H9 (cell line): ENCODE measurements around the gene LHFPL2. TPM values are rescaled to one million over a fixed set of nuclear protein-coding genes. Genes with fewer than 3 reads are reported as not detected.

Experiments
- DNase-seq: peaks from one replicate; pipeline ENCODE4 v3.0.0-alpha.2; 2017
- H2AFZ ChIP-seq: one replicate; pipeline ENCODE4 v1.6.1; 2013; ENCODE audit warnings: mild to moderate bottlenecking, low read length, control low read depth, moderate library complexity
- H2AK5ac ChIP-seq: 2 replicates; pipeline ENCODE4 v1.6.1; 2013; ENCODE audit warnings: low read length, control low read depth, mixed read lengths; ENCODE audit not compliant: insufficient read length
- H2BK120ac ChIP-seq: one replicate; pipeline ENCODE4 v1.6.1; 2013; ENCODE audit warnings: low read depth, mild to moderate bottlenecking, low read length, control low read depth, inconsistent platforms; ENCODE audit not compliant: poor library complexity, severe bottlenecking
- H2BK12ac ChIP-seq: 2 replicates; pipeline ENCODE4 v1.6.1; 2013; ENCODE audit warnings: low read length, control low read depth, mixed read lengths, low read depth; ENCODE audit not compliant: insufficient read length
- H2BK15ac ChIP-seq: 2 replicates; pipeline ENCODE4 v1.6.1; 2013; ENCODE audit warnings: low read depth, low read length, control low read depth
- H2BK20ac ChIP-seq: one replicate; pipeline ENCODE4 v1.6.1; 2013; ENCODE audit warnings: low read depth, mild to moderate bottlenecking, low read length, control low read depth, inconsistent platforms; ENCODE audit not compliant: poor library complexity, severe bottlenecking
- H2BK5ac ChIP-seq: 2 replicates; pipeline ENCODE4 v1.6.1; 2013; ENCODE audit warnings: low read length, control low read depth, mixed read lengths; ENCODE audit not compliant: insufficient read length
- H3K14ac ChIP-seq: 2 replicates; pipeline ENCODE4 v1.6.1; 2013; ENCODE audit warnings: low read length, control low read depth; ENCODE audit not compliant: insufficient read depth
- H3K18ac ChIP-seq: 2 replicates; pipeline ENCODE4 v1.6.1; 2013; ENCODE audit warnings: low read depth, mild to moderate bottlenecking, mixed read lengths, low read length, control low read depth; ENCODE audit not compliant: insufficient read length
- H3K23ac ChIP-seq: 2 replicates; pipeline ENCODE4 v1.6.1; 2013; ENCODE audit warnings: low read length, control low read depth, mixed read lengths, low read depth; ENCODE audit not compliant: insufficient read length
- H3K23me2 ChIP-seq: 2 replicates; pipeline ENCODE4 v1.6.1; 2013; ENCODE audit warnings: low read depth, mild to moderate bottlenecking, mixed read lengths, low read length, control low read depth; ENCODE audit not compliant: insufficient read length, poor library complexity, severe bottlenecking
- H3K27ac ChIP-seq: 2 replicates; pipeline ENCODE4 v1.5.1; 2013; ENCODE audit warnings: low read length, control low read depth, mixed read lengths, low read depth; ENCODE audit not compliant: insufficient read length
- H3K27me3 ChIP-seq: 2 replicates; pipeline ENCODE4 v1.6.1; 2013; ENCODE audit warnings: low read length, control low read depth, inconsistent platforms; ENCODE audit not compliant: insufficient read depth
- H3K4ac ChIP-seq: 2 replicates; pipeline ENCODE4 v1.6.1; 2013; ENCODE audit warnings: low read depth, mild to moderate bottlenecking, control low read depth, inconsistent platforms, low read length, moderate library complexity
- H3K4me1 ChIP-seq: 2 replicates; pipeline ENCODE4 v1.6.1; 2013; ENCODE audit warnings: low read length, control low read depth, inconsistent platforms; ENCODE audit not compliant: insufficient read depth
- H3K4me2 ChIP-seq: 2 replicates; pipeline ENCODE4 v1.6.1; 2013; ENCODE audit warnings: low read length, control low read depth, mixed read lengths; ENCODE audit not compliant: insufficient read length, insufficient read depth
- H3K56ac ChIP-seq: 2 replicates; pipeline ENCODE4 v1.6.1; 2013; ENCODE audit warnings: low read depth, mild to moderate bottlenecking, mixed read lengths, low read length, control low read depth; ENCODE audit not compliant: insufficient read length
- H3K79me1 ChIP-seq: 2 replicates; pipeline ENCODE4 v1.6.1; 2013; ENCODE audit warnings: low read depth, mild to moderate bottlenecking, moderate library complexity, low read length, control low read depth, inconsistent platforms; ENCODE audit not compliant: insufficient read depth, poor library complexity, severe bottlenecking
- H3K79me2 ChIP-seq: 2 replicates; pipeline ENCODE4 v1.6.1; 2013; ENCODE audit warnings: low read length, control low read depth, inconsistent platforms; ENCODE audit not compliant: insufficient read depth
- H3K9ac ChIP-seq: 2 replicates; pipeline ENCODE4 v1.6.1; 2013; ENCODE audit warnings: low read length, control low read depth, mixed read lengths; ENCODE audit not compliant: insufficient read length; ENCODE audit errors: extremely low read depth
- H3K9me3 ChIP-seq: one replicate; pipeline ENCODE4 v1.6.1; 2013; ENCODE audit warnings: low read depth, low read length, inconsistent platforms; ENCODE audit not compliant: control insufficient read depth
- H3T11ph ChIP-seq: one replicate; pipeline ENCODE4 v1.6.1; 2013; ENCODE audit warnings: mild to moderate bottlenecking, low read length, control low read depth, inconsistent platforms
- H4K20me1 ChIP-seq: one replicate; pipeline ENCODE4 v1.6.1; 2013; ENCODE audit not compliant: control insufficient read depth, insufficient read length, insufficient read depth
- H4K5ac ChIP-seq: 2 replicates; pipeline ENCODE4 v1.6.1; 2013; ENCODE audit warnings: low read depth, mild to moderate bottlenecking, mixed read lengths, low read length, control low read depth; ENCODE audit not compliant: insufficient read length
- H4K8ac ChIP-seq: replicated peaks from 2 replicates; pipeline ENCODE4 v1.6.1; 2013; ENCODE audit warnings: low read length, control low read depth, mixed read lengths, low read depth; ENCODE audit not compliant: insufficient read length
- H4K91ac ChIP-seq: 2 replicates; pipeline ENCODE4 v1.6.1; 2013; ENCODE audit warnings: low read depth, mild to moderate bottlenecking, moderate library complexity, mixed read lengths, low read length, control low read depth; ENCODE audit not compliant: insufficient read length
- H3K27ac Mint-ChIP-seq, 3 experiments: 2 replicates in 2 of 3; 3 replicates in 1 of 3; pipeline ENCODE4 v1.8.0; 2020 to 2021; ENCODE audit warnings: mixed read lengths in 3 of 3, mild to moderate bottlenecking in 1 of 3, moderate library complexity in 1 of 3
- H3K27me3 Mint-ChIP-seq: 2 replicates; pipeline ENCODE4 v1.8.0; 2021; ENCODE audit warnings: low read depth, mild to moderate bottlenecking, moderate library complexity, mixed read lengths
- H3K36me3 Mint-ChIP-seq, 3 experiments: 2 replicates in 2 of 3; 3 replicates in 1 of 3; pipeline ENCODE4 v1.8.0; 2020 to 2021; ENCODE audit warnings: low read depth in 3 of 3, mixed read lengths in 3 of 3; ENCODE audit not compliant: insufficient read depth in 1 of 3
- H3K4me1 Mint-ChIP-seq, 2 experiments: 2 replicates each; pipeline ENCODE4 v1.8.0; 2020; ENCODE audit warnings: mixed read lengths in 2 of 2
- H3K4me3 Mint-ChIP-seq, 2 experiments: 2 replicates in 1 of 2; 3 replicates in 1 of 2; pipeline ENCODE4 v1.8.0; 2020 to 2021; ENCODE audit warnings: mild to moderate bottlenecking in 2 of 2, mixed read lengths in 2 of 2, moderate library complexity in 1 of 2
- H3K9me3 Mint-ChIP-seq, 2 experiments: 2 replicates in 1 of 2; 3 replicates in 1 of 2; pipeline ENCODE4 v1.8.0; 2020; ENCODE audit warnings: mild to moderate bottlenecking in 2 of 2, mixed read lengths in 2 of 2, moderate library complexity in 1 of 2
- CTCF ChIP-seq: fragments of 200-600 bp; sonication (generic); conservative IDR thresholded peaks from 3 replicates; pipeline ENCODE4 v1.8.0; 2021; ENCODE audit warnings: antibody characterized with exemption, mild to moderate bottlenecking
- WGBS: extraction: QIAGEN DNeasy Blood & Tissue Kit; methylation state at CpG from one replicate; pipeline ENCODE4 v1.1.7; 2013; ENCODE audit warnings: missing lambda C conversion rate, low lambda C conversion rate, mixed read lengths; ENCODE audit not compliant: insufficient read length; ENCODE audit errors: extremely low coverage; 5-methylcytosine and 5-hydroxymethylcytosine counted together
- total RNA-seq: library from RNA; stranded (reverse); gene quantifications from 2 replicates; pipeline ENCODE4 v1.2.1, GENCODE V29; 2021

LHFPL2 gene
- total RNA-seq, 1 experiment from 2014 or later: 26.3 TPM

GRCh38 chr5:78670701-78671269 is 22.2 kb upstream of the LHFPL2 start:
- no peaks in the 10 kb centered on the region for H3K9me3 ChIP-seq
- H3K79me2 ChIP-seq: no peaks in the 10 kb centered on the region
- H2BK20ac ChIP-seq: no peak overlapping the region
- DNase-seq: no peak
- no peak for TF ChIP-seq CTCF
- H4K8ac ChIP-seq: no peak overlapping the region
- no peaks in the 10 kb centered on the region; the same call in 1 of the 2 replicates for H3K27me3 Mint-ChIP-seq
- no peak overlapping the region for H2BK120ac ChIP-seq
- peaks cover 9 to 13% of the 10 kb centered on the region in 2 experiments for H3K4me1 Mint-ChIP-seq
- no peak overlapping the region for H3K4ac ChIP-seq
- no peak overlapping the region for H3K4me2 ChIP-seq
- no CpG with 5 or more reads among the region's 2 CpGs for WGBS
- H3K14ac ChIP-seq: no peak overlapping the region
- no peak overlapping the region for H2AFZ ChIP-seq
- no peak overlapping the region for H3K56ac ChIP-seq
- H3K27ac Mint-ChIP-seq: no peak overlapping the region
- H2BK15ac ChIP-seq: no peak overlapping the region
- no peaks in the 10 kb centered on the region for H3K23me2 ChIP-seq
- H2BK5ac ChIP-seq: no peak overlapping the region
- H3K18ac ChIP-seq: no peak overlapping the region
- H2BK12ac ChIP-seq: no peak overlapping the region
- no peak overlapping the region for H3T11ph ChIP-seq
- no peaks in the 10 kb centered on the region for H3K9me3 Mint-ChIP-seq
- no peak overlapping the region for H2AK5ac ChIP-seq
- H3K4me1 ChIP-seq: no peaks in the 10 kb centered on the region
- no peak overlapping the region for H3K27ac ChIP-seq
- H3K36me3 Mint-ChIP-seq: no peaks in the 10 kb centered on the region
- H4K91ac ChIP-seq: no peak overlapping the region
- no peak overlapping the region for H4K5ac ChIP-seq
- H3K27me3 ChIP-seq: no peaks in the 10 kb centered on the region
- H3K23ac ChIP-seq: no peak overlapping the region
- H3K79me1 ChIP-seq: no peaks in the 10 kb centered on the region
- H4K20me1 ChIP-seq: no peaks in the 10 kb centered on the region
- no peak overlapping the region for H3K9ac ChIP-seq
- H3K4me3 Mint-ChIP-seq: no peak overlapping the region
